Neural cell (in vitro differentiated cells): ENCODE measurements around the gene PTH1R.

ENCODE experiments used
- MXI1 ChIP-seq: fragments of 450-650 bp; conservative IDR thresholded peaks from 2 replicates; pipeline ENCODE4 v1.6.1; 2014; ENCODE audit warnings: antibody characterized with exemption, mild to moderate bottlenecking; ENCODE audit not compliant: poor library complexity, severe bottlenecking
- TAF1 ChIP-seq: IDR thresholded peaks from 2 replicates; pipeline ENCODE4 v1.6.1; 2012; ENCODE audit warnings: low read depth
- TF ChIP-seq, protein P1 (sequence below): IDR thresholded peaks from 2 replicates; pipeline ENCODE4 v1.6.1; 2012; ENCODE audit warnings: borderline replicate concordance

DNA sequence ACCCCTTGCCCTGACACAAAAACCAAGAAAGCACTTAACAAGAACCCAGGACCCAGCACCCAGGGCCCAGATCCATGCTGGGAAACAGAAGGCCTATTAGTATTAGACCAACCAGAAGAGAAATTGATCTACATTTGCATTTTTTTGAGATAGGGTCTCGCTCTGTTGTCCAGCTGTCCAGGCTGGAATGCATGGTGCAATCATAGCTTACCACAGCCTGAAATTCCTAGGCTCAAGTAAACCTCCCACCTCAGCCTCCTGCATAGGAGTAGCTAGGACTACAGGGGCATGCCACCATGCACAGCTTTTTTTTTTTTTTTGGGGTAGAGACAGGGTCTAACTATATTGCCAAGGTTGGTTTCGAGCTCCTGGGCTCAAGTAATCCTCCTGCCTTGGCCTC, 72.7 kb downstream of the PTH1R start:
- no peak for TF ChIP-seq TAF1
- no peak for TF ChIP-seq MXI1
- TF ChIP-seq, protein P1, sequence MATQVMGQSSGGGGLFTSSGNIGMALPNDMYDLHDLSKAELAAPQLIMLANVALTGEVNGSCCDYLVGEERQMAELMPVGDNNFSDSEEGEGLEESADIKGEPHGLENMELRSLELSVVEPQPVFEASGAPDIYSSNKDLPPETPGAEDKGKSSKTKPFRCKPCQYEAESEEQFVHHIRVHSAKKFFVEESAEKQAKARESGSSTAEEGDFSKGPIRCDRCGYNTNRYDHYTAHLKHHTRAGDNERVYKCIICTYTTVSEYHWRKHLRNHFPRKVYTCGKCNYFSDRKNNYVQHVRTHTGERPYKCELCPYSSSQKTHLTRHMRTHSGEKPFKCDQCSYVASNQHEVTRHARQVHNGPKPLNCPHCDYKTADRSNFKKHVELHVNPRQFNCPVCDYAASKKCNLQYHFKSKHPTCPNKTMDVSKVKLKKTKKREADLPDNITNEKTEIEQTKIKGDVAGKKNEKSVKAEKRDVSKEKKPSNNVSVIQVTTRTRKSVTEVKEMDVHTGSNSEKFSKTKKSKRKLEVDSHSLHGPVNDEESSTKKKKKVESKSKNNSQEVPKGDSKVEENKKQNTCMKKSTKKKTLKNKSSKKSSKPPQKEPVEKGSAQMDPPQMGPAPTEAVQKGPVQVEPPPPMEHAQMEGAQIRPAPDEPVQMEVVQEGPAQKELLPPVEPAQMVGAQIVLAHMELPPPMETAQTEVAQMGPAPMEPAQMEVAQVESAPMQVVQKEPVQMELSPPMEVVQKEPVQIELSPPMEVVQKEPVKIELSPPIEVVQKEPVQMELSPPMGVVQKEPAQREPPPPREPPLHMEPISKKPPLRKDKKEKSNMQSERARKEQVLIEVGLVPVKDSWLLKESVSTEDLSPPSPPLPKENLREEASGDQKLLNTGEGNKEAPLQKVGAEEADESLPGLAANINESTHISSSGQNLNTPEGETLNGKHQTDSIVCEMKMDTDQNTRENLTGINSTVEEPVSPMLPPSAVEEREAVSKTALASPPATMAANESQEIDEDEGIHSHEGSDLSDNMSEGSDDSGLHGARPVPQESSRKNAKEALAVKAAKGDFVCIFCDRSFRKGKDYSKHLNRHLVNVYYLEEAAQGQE, result no peak
